GM19395 (cell line): ENCODE results near the gene C4orf36.

ENCODE experiments used
- ATAC-seq: cut with Tn5 transposase; IDR thresholded peaks from one replicate; pipeline ENCODE4 v1.9.1; 2021; ENCODE audit warnings: mild to moderate bottlenecking, moderate library complexity; ENCODE audit not compliant: unreplicated experiment

C4orf36 gene, protein sequence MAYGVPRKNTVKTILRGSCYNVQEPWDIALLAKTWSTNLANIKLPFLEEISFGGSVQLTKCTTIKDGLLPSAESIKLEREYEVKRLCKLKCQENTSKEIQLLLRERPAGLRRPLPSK

DNA sequence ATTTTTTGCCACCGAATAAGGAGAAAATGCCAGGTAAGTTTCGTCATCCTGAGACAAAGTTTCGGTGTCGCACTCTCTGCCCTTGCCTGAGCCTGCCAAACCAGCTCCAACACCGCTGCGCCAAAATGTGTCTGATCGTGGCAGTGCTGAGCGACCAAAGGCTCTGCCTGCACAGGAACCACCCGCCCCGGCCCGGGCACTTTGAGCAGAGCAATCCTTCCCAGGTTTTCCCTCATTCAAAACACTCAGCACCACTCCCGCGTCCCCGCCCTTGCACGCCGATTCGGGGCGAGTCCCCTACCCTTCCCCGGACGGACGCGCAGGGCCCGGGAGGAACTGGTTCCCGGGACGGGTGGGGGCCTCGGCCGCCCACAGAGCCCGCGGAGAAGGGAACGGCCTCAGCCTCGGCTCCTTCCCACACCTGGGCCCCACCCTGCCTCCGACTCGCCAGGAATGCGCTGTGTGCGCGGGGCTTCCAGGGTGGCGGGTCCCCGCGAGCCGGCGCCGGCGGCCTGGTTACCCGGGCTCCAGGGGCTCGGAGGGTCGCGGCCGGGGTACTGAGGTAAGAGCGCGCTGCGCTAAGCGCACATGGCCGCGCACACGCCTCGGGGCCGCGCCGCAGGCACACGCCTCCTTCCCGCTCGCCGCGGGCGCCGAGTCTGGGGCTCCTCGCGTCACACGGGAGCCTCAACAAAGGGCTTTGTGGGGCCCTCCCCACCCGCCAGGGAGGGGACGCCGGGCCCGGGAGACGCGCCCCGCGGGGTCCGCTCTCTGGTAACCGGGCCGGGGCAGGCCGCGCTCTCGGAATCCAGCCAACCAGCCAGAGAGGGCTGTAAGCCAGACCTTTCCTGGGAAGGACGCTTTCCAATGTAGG lies at the start of gene C4orf36:
C4orf36 (minus strand) TSS at position 661 of the 874 bp plus-strand sequence. CDS start 902 bp downstream, outside the sequence.
- peak; percentile 67 for ATAC-seq

DNA sequence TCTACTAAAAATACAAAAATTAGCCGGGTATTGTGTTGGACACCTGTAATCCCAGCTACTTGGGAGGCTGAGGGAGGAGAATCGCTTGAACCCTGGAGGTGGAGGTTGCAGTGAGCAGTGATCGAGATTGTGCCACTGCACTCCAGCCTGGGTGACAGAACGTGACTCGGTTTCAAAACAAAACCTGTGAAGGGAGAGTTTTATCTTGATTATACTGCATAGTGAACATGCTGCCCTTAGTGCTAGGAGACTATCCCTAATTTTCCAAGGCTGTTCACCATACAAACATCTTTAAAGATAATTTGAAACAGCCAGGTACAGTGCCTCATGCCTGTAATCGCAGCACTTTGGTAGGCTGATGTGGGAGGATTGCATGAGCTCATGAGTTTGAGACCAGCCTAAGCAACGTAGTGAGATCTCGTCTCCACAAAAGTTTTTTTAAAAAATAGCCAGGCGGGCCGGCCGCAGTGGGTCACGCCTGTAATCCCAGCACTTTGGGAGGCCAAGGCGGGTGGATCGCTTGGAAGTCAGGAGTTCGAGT lies 48.8 kb upstream of the C4orf36 start:
- no peak for ATAC-seq

DNA sequence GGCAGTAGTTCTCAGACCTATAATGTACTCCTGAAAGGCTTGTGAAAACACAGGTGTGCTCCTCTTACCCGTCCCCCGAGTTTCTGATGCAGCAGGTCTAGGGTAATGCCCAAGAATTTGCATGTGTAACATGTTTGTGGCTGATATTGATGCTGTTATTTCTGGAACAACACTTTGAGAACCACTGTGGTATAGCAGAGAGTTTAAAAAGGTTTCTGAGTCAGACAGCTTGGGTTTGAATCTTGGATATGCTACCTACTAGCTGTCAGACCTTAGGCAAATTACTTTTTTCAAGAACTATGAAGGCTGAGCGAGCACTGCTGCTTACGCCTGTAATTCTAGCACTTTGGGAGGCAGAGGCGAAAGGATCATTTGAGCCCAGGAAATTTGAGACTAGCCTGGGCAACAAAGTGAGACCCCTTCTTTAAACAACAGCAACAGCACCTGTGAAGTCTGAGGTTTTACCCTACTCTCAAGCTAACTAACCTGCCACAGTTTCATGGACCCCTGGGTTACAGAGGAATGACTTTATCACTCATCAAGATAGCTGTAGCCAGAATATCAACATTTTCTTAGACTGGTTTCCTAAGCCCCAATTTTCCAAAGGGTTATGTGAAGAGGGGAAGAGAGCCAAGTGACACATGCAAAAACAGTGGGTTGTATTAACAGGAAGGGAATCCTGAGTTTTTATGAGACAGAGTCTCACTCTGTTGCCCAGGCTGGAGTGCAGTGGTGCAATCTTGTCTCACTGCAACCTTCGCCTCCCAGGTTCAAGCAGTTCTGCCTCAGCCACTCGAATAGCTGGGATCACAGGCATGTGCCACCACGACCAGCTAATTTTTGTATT lies 47.7 kb upstream of the C4orf36 start:
- ATAC-seq: peak; percentile 66

DNA sequence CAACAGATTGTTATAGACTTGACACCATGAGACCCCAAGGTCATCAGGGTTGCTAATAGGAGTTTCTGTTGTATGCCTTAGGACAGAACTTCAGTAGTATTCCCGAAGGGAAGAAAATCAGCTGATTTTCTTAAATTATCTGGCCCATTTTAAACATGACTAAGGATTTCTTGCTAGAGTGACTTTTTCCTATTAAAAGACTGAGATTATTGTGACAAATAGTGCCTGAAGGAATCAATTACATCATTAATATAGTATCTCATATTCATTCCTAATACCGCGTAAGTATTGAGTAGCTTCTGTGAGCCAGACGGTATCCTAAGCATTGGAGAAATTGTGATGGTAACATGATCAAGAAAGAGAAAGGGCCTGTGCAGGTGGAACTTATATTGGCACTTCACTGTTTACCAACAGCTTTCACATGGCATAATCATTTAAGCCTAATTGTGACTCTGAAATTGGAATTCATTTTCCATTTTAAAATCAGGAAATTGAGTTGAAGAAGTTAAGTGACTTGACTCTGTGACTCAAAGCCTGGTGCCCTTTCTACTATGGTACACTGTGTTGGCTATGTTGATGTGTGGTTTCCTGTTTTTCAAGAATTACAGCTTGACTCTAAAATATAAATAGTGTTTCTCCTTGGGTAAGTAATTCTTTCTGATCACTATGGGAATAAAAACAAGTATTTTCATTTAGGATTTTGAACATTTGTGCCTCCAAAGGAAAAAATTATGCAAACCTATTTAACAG lies 46.7 kb upstream of the C4orf36 start:
- no peak for ATAC-seq

DNA sequence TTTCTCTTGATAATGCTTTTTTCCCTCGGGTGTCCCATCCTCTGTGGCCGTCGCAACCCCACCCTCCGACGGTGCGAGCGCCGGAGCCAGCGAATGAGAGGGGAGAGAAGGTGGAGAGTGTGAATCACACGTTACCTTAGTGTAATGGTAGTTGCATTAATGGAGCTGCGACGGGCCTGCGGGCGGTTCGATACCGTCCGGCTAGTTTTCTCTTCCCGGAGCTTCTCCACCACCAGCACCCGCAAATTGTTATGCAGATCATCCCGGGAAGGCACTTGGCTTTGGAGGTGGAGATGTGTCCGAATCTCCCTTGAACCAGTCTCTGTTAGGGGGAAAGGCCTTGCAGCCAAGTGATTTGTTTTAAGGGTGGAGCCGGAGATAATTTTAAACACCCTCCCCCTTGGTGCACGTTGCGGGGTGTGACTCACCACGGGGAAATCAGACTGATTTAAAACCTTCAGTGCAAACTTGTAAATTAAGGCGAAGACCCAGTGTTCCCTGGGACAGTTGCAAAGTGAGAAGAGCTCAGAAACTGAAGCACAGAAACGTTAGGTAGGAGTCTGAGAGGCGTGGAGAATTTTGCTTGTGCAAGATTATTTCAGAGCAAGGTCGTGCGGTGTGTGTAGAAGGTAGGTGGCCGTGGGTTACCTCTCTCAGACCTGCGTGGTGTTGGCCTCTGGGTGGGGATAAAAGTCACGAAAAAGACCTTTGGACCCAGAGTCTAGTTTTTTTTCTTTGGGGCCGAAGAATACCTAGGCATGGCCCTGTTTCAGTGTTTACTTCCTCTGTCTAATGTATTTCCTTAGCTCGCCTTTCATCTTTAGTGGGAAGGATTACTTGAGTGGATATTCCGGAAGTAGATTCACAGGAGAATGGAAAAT lies 43.9 kb upstream of the C4orf36 start:
- ATAC-seq: peak; percentile 36

DNA sequence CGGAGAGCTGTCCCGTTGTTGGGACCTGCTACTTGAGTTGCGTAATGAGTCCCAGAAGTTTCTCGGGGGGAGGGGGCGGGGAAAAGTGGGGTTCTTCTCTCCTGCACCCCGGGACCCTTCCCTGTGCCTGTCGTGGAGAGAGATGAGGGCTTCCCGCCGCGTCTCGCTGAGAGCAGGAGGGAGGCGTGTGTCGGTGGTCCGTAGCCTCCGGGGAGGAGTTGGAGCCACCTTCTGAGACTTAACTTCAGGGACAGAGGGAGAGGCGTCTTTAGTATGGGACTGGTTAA lies 43.3 kb upstream of the C4orf36 start:
- ATAC-seq: no peak

DNA sequence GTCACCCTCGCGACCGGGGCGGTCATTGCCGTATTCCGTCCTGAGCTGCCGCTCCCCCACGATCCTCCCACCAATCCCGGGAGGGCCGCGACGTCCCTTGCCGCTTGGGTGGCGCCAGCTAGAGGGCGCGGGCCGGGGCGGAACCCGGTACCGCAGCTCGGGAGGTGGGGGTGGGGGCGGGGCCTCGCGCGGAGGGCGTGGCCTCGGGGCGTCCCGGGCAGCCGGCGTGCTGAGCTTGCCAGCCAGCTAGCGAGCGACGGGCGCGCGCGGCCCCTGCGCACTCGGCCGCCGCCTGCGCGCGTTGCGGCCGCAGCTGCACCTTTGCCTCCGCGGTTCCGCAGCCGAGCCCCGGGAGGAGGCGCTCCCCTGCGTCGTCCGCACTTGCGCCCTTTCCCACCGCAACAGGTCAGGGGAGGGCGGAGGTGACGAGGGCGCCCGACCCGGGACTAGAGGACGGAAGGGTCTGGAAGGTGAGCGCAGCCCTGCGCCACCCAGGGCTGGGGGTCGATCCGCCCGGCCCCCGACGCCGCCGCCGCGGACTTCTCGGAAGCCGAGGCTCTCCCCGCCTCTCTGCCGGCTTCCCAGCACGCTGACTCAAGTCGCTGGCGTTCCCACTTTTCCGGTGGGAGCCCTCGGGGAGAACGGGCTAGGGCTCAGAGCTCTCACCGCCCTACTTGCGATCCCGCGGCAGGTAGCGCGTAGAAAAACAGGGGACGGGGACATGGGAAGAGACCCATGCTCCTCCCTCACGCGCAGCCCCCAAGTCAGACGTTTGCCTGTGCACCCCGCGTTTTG lies 42.7 kb upstream of the C4orf36 start, which contains the start of gene AFF1:
AFF1 (plus strand) TSS at position 241 of the 795 bp plus-strand sequence. CDS start 13,523 bp downstream, outside the sequence.
- peak; percentile 48 for ATAC-seq

DNA sequence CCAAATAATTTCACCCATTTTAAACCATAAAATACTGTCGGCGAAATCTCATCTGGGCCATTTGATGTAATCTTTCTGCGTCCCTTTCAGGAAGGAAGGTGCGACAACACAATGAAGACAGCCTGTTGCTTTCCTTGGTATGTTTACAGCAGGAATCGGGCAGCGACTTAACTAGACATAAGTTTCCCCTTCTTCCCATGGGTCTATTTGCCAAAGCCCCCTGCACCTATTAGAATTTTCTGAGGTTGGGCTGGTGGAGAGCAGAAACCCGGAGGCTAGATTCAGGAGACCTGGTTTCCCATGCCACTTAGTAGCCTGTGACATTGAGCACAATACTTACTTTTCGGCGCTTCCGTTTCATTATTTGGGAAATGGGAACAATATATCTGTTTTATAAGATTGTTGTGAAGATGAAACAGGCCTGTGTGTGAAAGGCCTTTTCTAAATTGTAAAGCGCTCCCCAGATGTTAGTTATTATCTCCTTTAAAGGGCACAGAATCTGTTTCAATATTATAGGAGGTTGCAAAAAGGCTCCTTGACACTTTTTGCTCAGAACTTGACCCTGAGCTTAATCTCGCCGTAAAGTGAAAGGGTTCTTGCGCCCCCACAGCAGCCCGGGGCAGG lies 42.0 kb upstream of the C4orf36 start:
- ATAC-seq: peak; percentile 1

DNA sequence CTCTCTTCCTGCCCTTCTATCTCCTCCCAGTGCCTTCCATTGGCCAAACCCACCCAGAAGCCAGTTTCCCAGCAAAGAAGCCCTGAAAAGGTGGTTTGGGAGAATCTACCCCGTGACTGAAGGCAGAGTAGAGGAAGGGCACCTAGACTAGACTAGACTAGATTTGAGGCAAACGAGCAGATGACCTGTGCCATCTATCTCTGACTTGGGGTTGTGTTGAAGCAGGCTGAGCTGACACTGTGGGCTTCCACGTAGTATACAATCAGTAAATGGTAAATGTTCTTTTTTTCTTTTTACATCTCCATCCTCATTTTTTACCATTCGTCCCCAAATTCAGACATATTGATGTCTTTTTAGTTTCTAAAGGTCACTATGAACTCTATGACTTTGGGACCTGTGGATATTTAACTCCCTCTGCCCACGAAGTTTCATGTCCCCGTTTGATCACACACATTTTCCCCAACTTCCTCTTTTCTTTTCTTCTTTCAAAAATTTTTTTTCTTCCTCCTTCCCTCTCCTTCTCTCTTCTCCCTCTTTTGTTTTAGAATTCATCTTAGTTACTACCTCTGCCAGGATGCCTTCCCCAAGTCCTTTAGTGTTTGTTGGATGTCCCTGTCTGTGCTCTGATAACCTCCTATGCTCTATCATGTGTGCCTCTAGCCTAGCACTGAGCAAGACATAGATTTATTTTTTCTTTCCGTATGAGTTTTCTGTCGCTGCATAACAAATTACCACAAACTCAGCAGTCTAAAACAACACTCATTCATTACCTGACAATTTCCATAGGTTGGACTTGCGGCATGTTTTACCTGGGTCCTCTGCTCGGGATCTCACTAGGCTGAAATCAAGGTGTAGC lies 36.4 kb upstream of the C4orf36 start:
- peak; percentile 46 for ATAC-seq

DNA sequence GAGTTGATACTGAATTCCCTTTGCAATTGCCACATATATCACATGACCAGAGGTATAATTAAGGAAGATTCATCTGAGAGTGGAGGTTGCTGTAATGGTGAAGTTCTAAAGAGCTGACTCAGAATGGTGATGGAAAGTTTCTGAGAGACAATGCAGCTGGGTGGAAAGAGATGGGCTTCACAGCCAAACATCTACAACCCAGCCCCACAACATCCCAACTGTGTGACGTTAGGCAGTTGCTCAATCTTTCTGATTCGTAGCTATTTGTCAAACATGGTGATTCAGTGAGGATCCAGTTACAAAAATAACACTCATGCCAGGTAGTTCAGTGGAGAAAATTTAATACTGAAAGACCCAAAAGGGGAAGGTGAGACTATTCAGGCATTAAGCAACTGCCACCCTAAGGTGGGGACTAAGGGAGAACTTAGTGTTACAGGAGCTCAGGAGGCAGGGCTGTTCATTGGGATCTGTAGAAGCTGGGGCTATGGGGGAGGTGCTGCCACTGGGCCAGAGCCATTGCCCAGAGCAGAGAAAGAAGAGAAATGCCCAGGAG lies 35.7 kb upstream of the C4orf36 start:
- ATAC-seq: no peak

DNA sequence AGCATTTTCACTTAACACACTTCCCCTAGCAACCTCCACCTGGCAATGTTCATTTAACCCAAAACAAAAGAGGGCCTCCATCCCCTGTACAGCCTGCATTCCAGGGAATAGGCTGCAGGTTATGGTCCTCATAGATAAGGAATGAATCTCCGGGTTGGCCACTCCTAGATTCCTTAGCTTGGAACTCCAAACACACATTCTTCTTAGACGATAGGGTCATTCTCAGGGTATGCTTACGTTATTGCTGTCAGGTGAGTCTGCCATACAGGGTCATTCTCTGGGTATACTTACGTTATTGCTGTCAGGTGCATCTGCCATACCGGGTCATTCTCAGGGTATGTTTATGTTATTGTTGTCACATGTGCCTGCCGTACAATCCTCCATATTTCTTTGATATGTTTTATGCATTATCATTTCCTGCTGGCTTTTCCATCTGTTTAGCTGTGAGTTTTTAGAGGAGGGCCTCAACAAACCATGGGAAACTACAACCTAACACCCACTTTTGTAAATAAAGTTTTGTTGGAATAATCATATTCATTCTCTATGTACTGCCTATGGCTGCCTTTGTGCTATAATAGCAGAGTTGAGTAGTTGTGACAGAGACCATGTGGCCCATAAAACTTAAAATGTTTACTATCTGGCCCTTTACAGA lies 34.3 kb upstream of the C4orf36 start:
- no peak for ATAC-seq

DNA sequence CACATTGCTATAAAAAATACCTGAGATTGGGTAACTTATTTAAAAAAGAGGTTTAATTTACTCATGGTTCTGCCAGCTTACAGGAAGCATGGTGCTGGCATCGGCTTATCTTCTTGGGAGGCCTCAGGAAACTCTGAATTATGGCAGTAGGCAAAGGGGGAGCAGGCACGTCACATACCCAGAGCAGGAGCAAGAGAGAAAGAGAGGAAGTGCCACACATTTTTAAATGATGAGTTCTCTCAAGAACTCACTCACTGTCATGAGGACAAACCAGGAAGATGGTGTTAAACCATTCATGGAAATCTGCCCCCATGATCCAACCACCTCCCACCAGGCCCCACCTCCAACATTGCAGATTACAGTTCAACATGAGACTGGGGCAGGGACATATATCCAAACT lies 32.6 kb upstream of the C4orf36 start:
- no peak for ATAC-seq

DNA sequence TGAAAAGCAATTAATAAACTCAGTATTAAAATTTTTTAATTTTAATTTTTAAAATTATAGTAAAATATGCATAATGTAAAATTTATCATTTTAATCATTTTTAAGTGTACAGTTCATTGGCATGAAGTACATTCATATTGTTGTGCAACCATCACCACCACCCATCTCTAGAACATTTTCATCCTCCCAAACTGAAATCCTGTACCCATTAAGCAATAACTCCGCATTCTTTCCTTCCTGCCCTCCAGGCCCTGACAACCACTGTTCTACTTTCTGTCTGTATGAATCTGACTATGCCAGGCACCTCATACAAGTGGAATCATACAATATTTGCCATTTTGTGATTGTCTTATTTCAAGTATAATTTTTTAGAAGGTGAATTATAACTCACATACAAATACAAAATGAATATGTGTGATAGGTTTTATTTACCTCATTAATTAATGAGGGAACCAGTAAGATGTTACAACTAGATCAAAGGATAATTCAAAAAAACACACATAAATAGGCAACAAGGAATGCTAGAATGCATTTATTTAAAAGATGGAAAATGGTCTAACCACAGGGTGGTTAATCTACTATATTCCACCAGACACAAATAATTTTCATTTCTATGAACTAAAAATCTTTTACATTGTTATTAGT lies 29.5 kb upstream of the C4orf36 start:
- no peak for ATAC-seq

DNA sequence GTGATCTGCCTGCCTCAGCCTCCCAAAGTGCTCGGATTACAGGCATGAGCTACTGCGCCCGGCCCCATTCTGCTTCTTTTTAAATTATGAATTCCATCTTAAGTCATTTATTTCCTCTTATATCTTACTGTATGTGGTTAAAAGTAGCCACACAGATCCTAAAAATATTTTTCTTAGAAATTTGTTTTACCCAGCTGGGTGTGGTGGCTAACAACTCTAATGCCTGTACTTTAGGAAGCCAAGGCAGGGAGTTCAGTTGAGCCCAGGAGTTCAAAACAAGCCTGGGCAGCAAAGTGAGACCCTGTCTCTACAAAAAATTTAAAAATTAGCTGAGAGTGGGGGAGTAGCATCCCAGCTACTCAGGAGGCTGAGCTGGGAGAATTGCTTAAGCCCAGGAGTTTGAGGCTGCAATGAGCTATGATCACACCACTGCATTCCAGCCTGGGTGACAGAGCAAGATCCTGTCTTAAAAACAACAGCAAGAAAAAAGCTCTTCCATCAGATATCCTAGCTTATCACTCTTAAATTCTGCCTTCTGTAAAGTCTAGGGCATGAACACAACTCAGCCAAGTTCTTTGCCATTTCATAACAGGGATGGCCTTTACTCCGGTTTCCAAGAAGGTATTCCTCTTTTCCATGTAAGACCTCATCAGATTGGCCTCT lies 27.5 kb upstream of the C4orf36 start:
- ATAC-seq: no peak

DNA sequence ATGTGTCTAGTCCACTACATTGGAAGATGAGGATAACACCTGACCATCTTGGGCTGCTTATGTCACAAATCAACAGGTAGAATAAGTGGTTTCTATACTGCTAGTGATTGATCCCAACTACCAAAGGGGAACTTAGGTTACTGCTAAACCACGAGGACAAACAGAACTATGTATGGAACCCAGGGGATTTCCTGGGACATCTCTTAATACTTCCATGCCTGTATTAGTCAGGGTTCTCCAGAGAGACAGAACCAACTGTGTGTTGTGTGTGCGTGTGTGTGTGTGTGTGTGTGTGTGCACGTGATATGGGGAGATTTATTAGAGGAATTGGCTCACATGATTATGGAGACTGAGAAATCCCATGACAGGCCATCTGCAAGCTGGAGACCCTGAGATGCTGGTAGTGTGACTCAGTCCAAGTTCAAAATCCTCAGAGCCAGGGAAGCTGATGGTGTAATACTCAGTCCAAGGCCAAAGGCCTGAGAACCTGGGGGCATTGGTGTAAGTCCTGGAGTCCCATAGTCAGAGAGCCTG lies 26.4 kb upstream of the C4orf36 start:
- no peak for ATAC-seq
